Uterus (tissue), 4 donors: ENCODE results near the gene CCNB3. TPM values are rescaled to one million over a fixed set of nuclear protein-coding genes. Genes with fewer than 3 reads are reported as not detected.
A peak's percentile ranks its signal among the peaks of the same experiment; 100 is the strongest.

Source experiments
- DNase-seq, 2 donors: peaks; one replicate each; pipeline ENCODE4 v3.0.0-alpha.2; 2019 to 2020
- H3K27ac ChIP-seq, 2 donors: fragments of 200-600 bp; sonication (generic); 1 replicate in 1 of 2; 2 replicates in 1 of 2; pipeline ENCODE4 v1.5.1; 2016 to 2018
- H3K27me3 ChIP-seq, 2 donors: fragments of 200-600 bp; sonication (generic); one replicate each; pipeline ENCODE4 v1.5.1; 2018 to 2019; ENCODE audit warnings: control low read depth in 1 of 2
- H3K36me3 ChIP-seq, 2 donors: fragments of 200-600 bp; sonication (generic); one replicate each; pipeline ENCODE4 v1.5.1; 2019; ENCODE audit warnings: control low read depth in 1 of 2
- H3K4me1 ChIP-seq, 2 donors: fragments of 200-600 bp; sonication (generic); one replicate each; pipeline ENCODE4 v1.5.1; 2018 to 2019; ENCODE audit warnings: control low read depth in 1 of 2
- H3K4me3 ChIP-seq, 2 donors: fragments of 200-600 bp; sonication (generic); 1 replicate in 1 of 2; 2 replicates in 1 of 2; pipeline ENCODE4 v1.5.1; 2018 to 2019; ENCODE audit warnings: mild to moderate bottlenecking in 1 of 2
- H3K9me3 ChIP-seq, 2 donors: fragments of 200-600 bp; sonication (generic); one replicate each; pipeline ENCODE4 v1.5.1; 2019; ENCODE audit warnings: control low read depth in 1 of 2
- POLR2A ChIP-seq, 2 donors: fragments of 450-650 bp; IDR thresholded peaks; one replicate each; pipeline ENCODE4 v1.6.1; 2016; ENCODE audit warnings: antibody characterized with exemption in 2 of 2, mild to moderate bottlenecking in 1 of 2, moderate library complexity in 1 of 2
- intact Hi-C: fragments of 100-400 bp; cut with DNase I; formaldehyde crosslinking; loops from one replicate; pipeline ENCODE4 v1.15.1; 2023; ENCODE audit warnings: low total_unique reads
- total RNA-seq, 4 donors: library from RNA; depleted of rRNA in 3 of 4; stranded (reverse); fragments of >200 nt in 3 of 4; gene quantifications; one replicate each; pipeline versions ENCODE4 v1.1.0 to v1.2.4, GENCODE V29; 2014 to 2023
- TF ChIP-seq, protein P1 (sequence below), 4 experiments: fragments of 200-600 bp in 2 of 4; fragments of 450-650 bp in 2 of 4; sonication (generic) in 2 of 4; IDR thresholded peaks; one replicate each; pipeline ENCODE4 v1.5.1; 2016 to 2019; ENCODE audit warnings: antibody characterized with exemption in 4 of 4, mild to moderate bottlenecking in 2 of 4, moderate library complexity in 1 of 4
- donor health status: DM: yes; HTN: yes; CAD: no.

Gene CCNB3
- under 1 TPM in 3 of 4 donors, not detected in 1; 0.09 to 0.48 (median 0.26) TPM for total RNA-seq

DNA sequence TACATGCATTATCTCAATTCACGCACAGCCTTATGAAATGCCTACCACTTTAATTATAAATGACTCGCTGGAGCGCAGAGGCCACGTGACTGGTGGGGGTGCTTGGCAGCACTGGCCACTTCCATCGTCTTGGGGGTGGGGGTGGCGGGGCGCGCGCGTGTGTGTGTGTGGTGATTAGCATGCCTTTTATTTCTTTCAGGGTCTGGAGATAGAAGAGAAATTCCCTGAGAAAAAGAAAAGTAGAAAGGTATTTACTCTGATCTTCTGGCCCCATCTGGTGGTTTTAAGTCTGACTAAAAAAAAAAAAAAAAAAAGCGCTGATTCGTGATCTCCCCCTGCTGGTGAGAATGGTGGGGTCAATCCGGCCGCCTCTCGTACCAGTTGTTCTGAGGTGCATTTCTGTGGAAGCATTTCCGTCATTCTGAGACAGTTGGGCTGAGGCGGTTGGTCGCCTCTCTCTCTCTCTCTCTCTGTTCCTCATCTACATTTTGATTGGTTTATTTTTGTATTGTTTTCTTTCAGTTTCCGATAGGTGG, at the start of gene CCNB3:
TSS of gene CCNB3 (plus strand) at position 402 of the 536 bp plus-strand sequence. CDS start 80,399 bp downstream, outside the sequence.
- H3K9me3 ChIP-seq: no peaks in the 10 kb centered on the region
- no peak within 1 kb of the TSS for H3K4me3 ChIP-seq
- no peaks in the 10 kb centered on the region for H3K36me3 ChIP-seq
- peak; percentile 59 to 65 for DNase-seq
- intact Hi-C loops: no loop called here
- no peaks in the 10 kb centered on the region for H3K27me3 ChIP-seq
- TF ChIP-seq, protein P1, sequence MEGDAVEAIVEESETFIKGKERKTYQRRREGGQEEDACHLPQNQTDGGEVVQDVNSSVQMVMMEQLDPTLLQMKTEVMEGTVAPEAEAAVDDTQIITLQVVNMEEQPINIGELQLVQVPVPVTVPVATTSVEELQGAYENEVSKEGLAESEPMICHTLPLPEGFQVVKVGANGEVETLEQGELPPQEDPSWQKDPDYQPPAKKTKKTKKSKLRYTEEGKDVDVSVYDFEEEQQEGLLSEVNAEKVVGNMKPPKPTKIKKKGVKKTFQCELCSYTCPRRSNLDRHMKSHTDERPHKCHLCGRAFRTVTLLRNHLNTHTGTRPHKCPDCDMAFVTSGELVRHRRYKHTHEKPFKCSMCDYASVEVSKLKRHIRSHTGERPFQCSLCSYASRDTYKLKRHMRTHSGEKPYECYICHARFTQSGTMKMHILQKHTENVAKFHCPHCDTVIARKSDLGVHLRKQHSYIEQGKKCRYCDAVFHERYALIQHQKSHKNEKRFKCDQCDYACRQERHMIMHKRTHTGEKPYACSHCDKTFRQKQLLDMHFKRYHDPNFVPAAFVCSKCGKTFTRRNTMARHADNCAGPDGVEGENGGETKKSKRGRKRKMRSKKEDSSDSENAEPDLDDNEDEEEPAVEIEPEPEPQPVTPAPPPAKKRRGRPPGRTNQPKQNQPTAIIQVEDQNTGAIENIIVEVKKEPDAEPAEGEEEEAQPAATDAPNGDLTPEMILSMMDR (IDR thresholded peaks at IDR 0.05): peak; percentile 37 to 66 (median 53)
- TF ChIP-seq POLR2A (IDR thresholded peaks at IDR 0.05): no peak
- no peaks in the 10 kb centered on the region for H3K4me1 ChIP-seq
- peak within 1 kb of the TSS; percentile 29 to 52 for H3K27ac ChIP-seq

DNA sequence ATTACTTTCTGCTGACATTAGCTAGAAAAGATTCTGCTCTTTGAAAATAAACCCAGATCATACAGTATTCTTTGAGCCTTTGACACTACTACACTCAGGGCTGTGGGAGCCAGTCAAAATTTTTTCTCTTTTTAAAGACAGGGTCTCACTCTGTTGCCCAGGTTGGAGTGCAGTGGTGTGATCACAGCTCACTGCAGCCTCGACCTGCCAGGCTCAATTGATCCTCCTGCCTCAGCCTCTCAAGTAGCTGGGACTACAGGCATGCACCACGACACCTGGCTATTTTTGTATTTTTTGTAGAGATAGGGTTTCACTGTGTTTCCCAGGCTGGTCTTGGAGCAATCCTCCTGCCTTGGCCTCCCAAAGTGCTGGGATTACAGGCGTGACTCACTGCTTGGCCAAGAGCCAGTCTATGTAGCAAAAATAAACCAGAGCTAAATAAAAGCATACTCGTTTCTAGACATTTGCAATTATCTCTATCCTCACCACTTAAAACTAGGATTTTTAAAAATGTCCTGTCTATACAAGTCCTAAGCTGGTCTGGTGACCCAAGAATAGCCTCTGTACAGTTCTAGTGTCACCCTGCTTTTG, 46.9 kb upstream of the CCNB3 start:
- no peak overlapping the region for H3K27ac ChIP-seq
- H3K4me3 ChIP-seq: no peak overlapping the region
- H3K4me1 ChIP-seq: no peaks in the 10 kb centered on the region
- intact Hi-C loops: no loop called here
- no peak for TF ChIP-seq POLR2A (IDR thresholded peaks at IDR 0.05)
- TF ChIP-seq, protein P1 (IDR thresholded peaks at IDR 0.05): no peak
- no peaks in the 10 kb centered on the region for H3K27me3 ChIP-seq
- DNase-seq: peak; percentile 29 to 30
- H3K9me3 ChIP-seq: no peaks in the 10 kb centered on the region
- H3K36me3 ChIP-seq: no peaks in the 10 kb centered on the region

DNA sequence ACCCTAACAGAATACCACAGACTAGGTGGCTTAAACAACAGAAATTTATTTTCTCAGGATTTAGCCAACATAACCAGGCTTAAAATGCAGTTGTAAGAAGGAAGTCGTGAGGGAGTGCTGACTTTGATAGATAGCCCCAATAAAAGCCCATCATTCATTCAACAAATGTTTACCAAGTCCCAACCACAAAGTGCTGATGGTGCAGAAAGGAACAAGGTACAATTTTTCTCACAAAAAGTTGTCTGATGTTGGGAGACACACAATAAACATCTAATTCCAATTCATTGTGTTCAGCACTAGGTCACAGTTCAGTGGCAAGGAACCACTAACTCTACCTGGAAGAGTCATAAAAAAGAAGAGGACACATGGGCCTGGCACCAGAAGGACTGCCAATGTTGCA, 46.0 kb upstream of the CCNB3 start:
- TF ChIP-seq, protein P1 (IDR thresholded peaks at IDR 0.05): no peak
- TF ChIP-seq POLR2A (IDR thresholded peaks at IDR 0.05): no peak
- no peak for DNase-seq
- no peaks in the 10 kb centered on the region for H3K36me3 ChIP-seq
- H3K9me3 ChIP-seq: no peaks in the 10 kb centered on the region
- no peak overlapping the region for H3K4me3 ChIP-seq
- intact Hi-C loops: no loop called here
- no peaks in the 10 kb centered on the region for H3K27me3 ChIP-seq
- no peak overlapping the region for H3K27ac ChIP-seq
- H3K4me1 ChIP-seq: no peaks in the 10 kb centered on the region

DNA sequence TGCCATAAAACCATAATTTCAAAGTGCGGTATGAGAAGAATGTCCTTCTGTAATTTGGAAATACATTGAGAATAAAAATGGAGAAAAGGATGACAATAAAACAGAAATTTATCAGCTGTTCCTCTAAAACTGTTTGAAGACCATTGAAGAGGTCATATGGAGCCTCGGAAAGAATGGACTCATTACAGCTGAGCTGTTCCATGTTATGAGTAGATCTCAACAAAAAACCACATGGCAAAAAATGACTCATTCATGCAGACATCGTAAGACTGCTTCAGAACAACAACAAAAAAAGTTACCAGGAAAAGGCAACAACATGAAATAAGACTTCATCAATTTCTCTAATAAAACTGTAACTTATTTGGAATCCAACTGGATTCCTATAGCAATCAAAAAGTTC, 43.4 kb upstream of the CCNB3 start:
- H3K9me3 ChIP-seq: no peaks in the 10 kb centered on the region
- no peaks in the 10 kb centered on the region for H3K36me3 ChIP-seq
- DNase-seq: no peak
- TF ChIP-seq, protein P1 (IDR thresholded peaks at IDR 0.05): no peak
- TF ChIP-seq POLR2A (IDR thresholded peaks at IDR 0.05): no peak
- H3K27me3 ChIP-seq: no peaks in the 10 kb centered on the region
- H3K4me1 ChIP-seq: no peaks in the 10 kb centered on the region
- peak overlapping the region in 1 of 2 donors; percentile 59 for H3K27ac ChIP-seq
- intact Hi-C loops: no loop called here
- no peak overlapping the region for H3K4me3 ChIP-seq

- TF ChIP-seq POLR2A (IDR thresholded peaks at IDR 0.05): no peak
- TF ChIP-seq, protein P1 (IDR thresholded peaks at IDR 0.05): no peak
- no peak overlapping the region for H3K27ac ChIP-seq
- DNase-seq: no peak
- no peaks in the 10 kb centered on the region for H3K4me1 ChIP-seq
- no peak overlapping the region for H3K4me3 ChIP-seq
- no peaks in the 10 kb centered on the region for H3K9me3 ChIP-seq
- intact Hi-C loops: no loop called here
- H3K27me3 ChIP-seq: no peaks in the 10 kb centered on the region
- no peaks in the 10 kb centered on the region for H3K36me3 ChIP-seq
These were observed 38.8 kb upstream of the CCNB3 start for GRCh38 chrX:50165727-50166126.
